OCI-LY1 (cell line): ENCODE results near the gene CNTNAP5.

ENCODE experiments used
- EZH2 ChIP-seq: fragments of 200-600 bp; sonication (generic), shearing (Covaris generic); IDR thresholded peaks from 2 replicates; pipeline ENCODE4 v1.8.0; 2017; ENCODE audit warnings: borderline replicate concordance, mixed run types, mild to moderate bottlenecking, antibody characterized with exemption, low read length, moderate library complexity, mixed read lengths
- TF ChIP-seq, protein P1 (sequence below): fragments of 200-600 bp; sonication (generic), shearing (Covaris generic); IDR thresholded peaks from 2 replicates; pipeline ENCODE4 v1.5.1; 2017; ENCODE audit warnings: mild to moderate bottlenecking, antibody characterized with exemption, low read length, moderate library complexity, mixed read lengths

- TF ChIP-seq, protein P1, sequence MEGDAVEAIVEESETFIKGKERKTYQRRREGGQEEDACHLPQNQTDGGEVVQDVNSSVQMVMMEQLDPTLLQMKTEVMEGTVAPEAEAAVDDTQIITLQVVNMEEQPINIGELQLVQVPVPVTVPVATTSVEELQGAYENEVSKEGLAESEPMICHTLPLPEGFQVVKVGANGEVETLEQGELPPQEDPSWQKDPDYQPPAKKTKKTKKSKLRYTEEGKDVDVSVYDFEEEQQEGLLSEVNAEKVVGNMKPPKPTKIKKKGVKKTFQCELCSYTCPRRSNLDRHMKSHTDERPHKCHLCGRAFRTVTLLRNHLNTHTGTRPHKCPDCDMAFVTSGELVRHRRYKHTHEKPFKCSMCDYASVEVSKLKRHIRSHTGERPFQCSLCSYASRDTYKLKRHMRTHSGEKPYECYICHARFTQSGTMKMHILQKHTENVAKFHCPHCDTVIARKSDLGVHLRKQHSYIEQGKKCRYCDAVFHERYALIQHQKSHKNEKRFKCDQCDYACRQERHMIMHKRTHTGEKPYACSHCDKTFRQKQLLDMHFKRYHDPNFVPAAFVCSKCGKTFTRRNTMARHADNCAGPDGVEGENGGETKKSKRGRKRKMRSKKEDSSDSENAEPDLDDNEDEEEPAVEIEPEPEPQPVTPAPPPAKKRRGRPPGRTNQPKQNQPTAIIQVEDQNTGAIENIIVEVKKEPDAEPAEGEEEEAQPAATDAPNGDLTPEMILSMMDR: no peak
- no peak for TF ChIP-seq EZH2
Measured at GRCh38 chr2:124039032-124039431, 13.9 kb downstream of the CNTNAP5 start.
